HG03439 (cell line): Measurements from ENCODE around the gene DYNLT1.

Source experiments
- ATAC-seq: cut with Tn5 transposase; IDR thresholded peaks from one replicate; pipeline ENCODE4 v1.9.1; 2021; ENCODE audit warnings: mild to moderate bottlenecking, moderate library complexity; ENCODE audit not compliant: unreplicated experiment

DYNLT1 gene

GRCh38 chr6:158604048-158604406, 40.5 kb downstream of the DYNLT1 start:
- no peak for ATAC-seq

- ATAC-seq: no peak
Measured at GRCh38 chr6:158603261-158604047, 41.1 kb downstream of the DYNLT1 start.

- no peak for ATAC-seq
Measured at GRCh38 chr6:158599635-158600034, 44.9 kb downstream of the DYNLT1 start.

- no peak for ATAC-seq
Measured at GRCh38 chr6:158597565-158597964, 47.0 kb downstream of the DYNLT1 start.

GRCh38 chr6:158596861-158597260, 47.7 kb downstream of the DYNLT1 start:
- ATAC-seq: no peak

GRCh38 chr6:158595223-158595622, 49.3 kb downstream of the DYNLT1 start:
- no peak for ATAC-seq

- ATAC-seq: no peak
Measured at GRCh38 chr6:158593670-158594069, 50.9 kb downstream of the DYNLT1 start.

GRCh38 chr6:158591810-158592209, 52.7 kb downstream of the DYNLT1 start:
- no peak for ATAC-seq

GRCh38 chr6:158591134-158591809, 53.3 kb downstream of the DYNLT1 start:
- no peak for ATAC-seq

GRCh38 chr6:158589366-158589765, 55.2 kb downstream of the DYNLT1 start:
- ATAC-seq: no peak

- no peak for ATAC-seq
Measured at GRCh38 chr6:158586652-158587051, 57.9 kb downstream of the DYNLT1 start.
